ENCODE data around the gene SAC3D1.

The SAC3D1 gene

DNA sequence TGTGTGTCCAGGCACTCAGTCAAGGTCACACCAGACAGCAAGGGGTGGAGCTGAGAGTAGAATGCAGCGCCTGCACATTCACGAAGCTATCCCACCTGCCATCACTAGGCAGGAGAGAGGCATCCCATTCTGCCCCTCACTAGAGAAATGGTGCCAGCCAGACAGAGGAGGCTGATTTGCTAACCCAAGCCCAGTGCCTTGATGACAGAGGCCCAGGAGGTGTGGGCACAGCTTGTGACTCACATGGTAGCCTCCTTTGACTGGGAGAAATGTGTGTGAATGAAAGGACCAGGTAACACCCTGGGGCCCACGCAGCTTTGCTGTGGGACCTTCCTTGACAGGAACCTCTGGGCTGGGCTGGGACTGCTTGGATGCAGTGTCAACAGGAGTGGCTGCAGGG lies 22.5 kb downstream of the SAC3D1 start:
- DNase-seq, result no peak

- DNase-seq, result no peak
Observed at GRCh38 chr11:65064847-65065240, 23.8 kb downstream of the SAC3D1 start.

GRCh38 chr11:65065851-65066250 lies 24.8 kb downstream of the SAC3D1 start:
- DNase-seq, result no peak

GRCh38 chr11:65066315-65066714 lies 25.3 kb downstream of the SAC3D1 start:
- DNase-seq, result no peak

DNA sequence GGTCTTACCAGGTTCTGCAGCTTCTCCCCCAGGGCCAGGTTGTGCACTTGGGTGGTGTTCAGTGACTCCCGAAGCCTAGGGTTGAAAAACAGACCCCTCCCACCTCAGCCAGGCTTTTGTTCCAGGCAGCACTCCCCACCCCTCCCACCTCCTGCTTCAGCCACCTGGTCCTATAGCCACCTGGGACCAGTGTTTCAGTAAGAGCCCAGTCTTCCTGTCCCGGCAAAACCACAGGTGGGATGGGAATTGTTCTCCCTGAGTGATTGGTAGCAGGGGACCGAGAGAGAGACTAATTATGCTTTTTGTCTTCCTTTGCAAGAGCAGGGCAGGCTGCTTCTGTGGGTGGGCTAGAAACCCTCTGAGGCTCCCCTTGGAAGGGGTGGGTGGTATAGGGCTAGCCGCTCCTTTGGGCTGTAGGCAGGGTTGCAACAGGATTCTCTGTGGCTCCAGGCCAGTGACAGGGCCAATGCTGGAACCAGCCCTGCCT lies 25.8 kb downstream of the SAC3D1 start:
- peak; percentile 11 to 58 for DNase-seq

DNA sequence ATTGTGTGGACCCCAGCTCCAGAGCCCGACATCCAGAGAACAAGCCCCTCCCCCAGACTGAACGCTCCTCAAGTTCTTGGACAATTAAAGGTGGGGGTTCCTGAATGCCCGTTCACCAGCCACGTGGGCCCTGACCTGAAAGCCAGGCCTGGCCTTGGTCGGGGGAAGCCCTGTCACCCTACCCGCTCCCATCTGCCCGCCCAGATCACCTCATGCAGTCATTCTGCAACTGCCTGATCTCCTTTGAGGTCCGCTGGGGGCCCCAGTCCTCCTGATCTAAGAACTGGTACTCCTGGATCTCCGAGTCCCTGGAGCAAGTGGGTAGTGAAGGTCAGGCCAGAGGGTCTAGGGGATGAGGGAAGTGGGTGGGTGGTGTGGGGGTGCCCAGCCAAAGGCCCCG lies 26.4 kb downstream of the SAC3D1 start:
- DNase-seq, result no peak

DNA sequence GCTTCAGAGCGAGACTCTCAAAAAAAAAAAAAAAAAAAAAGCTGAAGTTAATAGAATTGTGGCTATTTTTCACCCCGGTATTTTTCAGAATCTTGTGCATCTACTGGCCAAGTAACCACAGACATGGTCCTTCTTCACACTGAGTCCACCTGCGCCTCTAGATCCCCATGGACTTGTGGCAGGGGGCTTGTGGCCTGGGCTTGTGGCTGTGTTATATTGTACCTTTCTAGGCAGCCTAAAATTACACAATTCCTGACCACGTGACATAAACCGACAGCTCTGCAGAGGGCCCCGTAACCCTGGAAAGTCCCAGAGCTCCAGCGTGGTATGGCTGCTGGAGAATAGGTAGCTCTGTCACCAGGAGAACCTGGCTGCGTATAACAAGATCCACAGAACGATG lies 28.2 kb downstream of the SAC3D1 start:
- DNase-seq, result peak in 1 of 2 experiments; percentile 28

- DNase-seq, result no peak
Observed at GRCh38 chr11:65071907-65072630, 31.1 kb downstream of the SAC3D1 start.

DNA sequence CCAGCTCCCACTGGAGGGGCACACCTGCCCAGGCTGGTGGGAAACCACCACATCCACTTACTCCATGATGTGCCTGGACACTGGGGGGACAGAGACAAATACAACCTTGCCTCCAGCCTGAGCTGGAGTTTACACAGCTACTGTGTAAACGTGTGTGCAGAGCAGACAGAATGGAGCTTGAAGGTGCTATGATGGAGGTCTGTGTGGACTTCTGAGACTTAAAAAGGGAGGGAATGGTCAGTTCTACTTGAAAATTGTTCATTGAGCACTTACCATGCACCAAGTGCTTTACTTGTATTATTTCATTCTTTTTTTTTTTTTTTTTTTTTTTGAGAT lies 31.6 kb downstream of the SAC3D1 start:
- no peak for DNase-seq

DNA sequence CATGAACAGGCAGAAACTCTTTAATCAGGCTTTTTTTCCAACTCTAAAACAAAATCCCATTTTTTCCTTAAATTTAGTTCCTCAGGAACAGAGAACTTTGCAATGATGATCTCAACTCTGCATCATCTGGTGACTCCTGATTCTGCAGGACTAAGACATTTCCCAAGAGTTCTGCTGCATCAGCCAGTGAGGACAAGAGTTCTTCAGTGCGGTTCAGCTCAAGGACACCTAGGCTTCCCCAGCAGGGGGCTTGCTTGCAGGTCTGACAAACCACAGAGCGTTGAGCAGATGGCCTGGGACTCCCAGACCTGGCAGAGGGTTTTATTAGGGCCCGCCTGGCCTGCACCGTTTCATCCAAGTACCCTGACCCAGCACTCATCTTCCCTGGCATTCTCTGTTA lies 36.4 kb downstream of the SAC3D1 start:
- DNase-seq, result peak in 1 of 2 experiments; percentile 21

GRCh38 chr11:65078151-65078550 lies 37.1 kb downstream of the SAC3D1 start:
- peak; percentile 28 to 80 for DNase-seq

DNA sequence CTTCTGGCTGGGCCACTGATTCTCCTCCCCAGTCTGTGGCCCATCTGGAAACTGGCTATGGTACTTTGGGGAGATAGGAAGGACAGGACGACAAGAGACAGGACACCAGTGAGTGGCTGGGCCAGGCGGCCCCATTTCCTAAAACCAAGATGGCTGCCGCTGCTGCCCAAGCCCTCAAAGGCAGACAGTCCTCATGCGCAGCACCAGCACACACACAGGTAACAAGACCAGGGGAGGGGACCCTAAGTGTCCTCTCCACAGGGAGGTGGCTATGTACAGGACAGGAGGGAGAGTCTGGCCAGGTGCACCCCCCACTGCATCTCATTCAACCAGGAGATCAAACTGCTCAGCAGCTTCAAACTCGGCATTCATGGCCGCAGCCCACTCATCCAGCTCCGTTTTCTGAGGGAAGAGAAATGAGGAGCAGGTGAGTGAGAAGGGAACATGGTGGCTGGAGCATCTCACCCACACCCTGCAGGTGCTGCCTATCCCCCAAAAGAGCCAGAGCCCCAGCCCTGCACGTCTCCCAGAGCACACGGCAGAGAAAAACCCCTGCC lies 37.9 kb downstream of the SAC3D1 start:
- DNase-seq, result no peak

- no peak for DNase-seq
Observed at GRCh38 chr11:65083134-65083833, 42.3 kb downstream of the SAC3D1 start.

GRCh38 chr11:65083834-65084597 lies 43.0 kb downstream of the SAC3D1 start, which contains the start of the genes CDCA5 and ZFPL1:
CDCA5 (minus strand) TSS chr11:65084040; CDS start chr11:65083978, 62 bp downstream.
ZFPL1 (plus strand) TSS chr11:65084222; CDS start chr11:65084699, 477 bp downstream.
- DNase-seq, result peak; percentile 90 to 98

DNA sequence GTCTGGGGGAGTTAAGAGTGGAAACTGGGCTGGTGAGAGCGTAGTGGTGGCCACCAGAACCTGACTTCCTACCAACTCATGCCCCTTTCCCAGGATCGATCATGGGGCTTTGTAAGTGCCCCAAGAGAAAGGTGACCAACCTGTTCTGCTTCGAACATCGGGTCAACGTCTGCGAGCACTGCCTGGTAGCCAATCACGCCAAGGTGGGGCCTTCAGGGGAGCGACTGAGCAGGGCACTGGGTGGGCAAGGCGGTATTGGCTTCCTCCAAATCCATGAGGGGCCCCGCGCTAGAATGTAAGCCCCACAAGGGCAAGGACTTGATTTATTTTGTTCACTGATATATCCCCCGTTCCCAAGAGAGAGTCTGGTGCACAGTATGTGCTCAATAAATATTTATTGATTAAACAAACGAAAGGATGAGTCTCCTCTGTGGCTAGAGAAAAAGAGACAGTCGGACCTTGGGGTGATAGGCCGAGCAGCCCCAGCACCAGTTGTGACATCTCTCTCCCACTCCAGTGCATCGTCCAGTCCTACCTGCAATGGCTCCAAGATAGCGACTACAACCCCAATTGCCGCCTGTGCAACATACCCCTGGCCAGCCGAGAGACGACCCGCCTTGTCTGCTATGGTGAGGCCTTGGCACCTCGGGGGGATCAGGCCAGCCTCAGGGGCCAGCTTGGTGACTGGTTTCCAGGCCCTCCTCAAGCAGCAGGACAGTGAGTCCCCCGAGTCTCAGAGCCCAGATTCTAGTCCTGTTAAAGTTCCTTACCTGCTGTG lies 43.8 kb downstream of the SAC3D1 start:
- DNase-seq, result no peak

DNA sequence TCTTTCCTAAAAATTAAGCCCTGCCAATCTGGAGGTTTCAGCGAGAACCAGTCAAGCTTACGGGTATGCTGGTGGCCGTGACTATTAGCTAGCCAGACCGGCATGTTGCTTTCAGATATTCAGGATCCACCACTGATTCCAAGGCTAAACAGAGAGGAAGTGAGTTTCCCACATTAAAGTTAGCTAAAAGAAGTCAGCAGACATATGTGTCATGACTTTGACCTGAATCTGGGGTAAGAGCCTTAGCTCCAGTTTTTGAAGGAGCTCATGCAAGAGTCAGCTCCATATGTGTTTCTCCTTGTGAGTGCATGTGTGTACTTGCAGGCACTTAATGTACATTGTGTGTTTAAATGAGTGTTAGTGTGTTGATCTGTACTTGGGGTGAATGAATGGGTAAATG lies 44.4 kb downstream of the SAC3D1 start:
- no peak for DNase-seq

DNA sequence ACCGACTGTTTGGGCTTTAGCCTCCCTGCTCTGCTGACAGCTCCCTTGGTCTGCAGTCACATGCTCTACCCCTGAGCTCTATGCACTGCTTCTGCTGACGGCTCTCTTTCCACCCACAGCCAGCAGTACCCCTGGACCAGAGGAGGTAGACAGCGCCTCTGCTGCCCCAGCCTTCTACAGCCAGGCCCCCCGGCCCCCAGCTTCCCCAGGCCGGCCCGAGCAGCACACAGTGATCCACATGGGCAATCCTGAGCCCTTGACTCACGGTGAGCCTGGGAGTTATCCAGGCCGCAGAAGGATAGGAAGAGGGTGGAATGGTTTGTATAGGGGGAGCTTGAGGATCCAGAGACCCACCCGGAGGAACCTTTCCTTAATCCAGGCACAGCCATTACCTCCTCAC lies 45.8 kb downstream of the SAC3D1 start:
- DNase-seq, result no peak

DNA sequence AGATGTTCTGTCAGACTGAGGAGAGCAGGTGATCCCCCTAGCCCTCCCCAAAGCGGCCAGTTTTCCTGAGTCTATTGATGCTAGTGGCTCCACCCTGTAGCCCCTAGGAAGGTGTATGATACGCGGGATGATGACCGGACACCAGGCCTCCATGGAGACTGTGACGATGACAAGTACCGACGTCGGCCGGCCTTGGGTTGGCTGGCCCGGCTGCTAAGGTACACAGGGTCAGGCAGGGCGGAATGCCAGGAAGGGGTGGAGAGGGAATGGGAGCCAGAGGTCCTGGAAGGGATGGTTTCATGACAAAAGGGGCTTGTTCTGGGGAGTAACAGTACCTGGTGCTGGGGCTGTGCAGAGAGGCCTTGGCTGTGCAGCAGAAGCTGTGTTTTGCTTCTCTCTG lies 46.2 kb downstream of the SAC3D1 start:
- no peak for DNase-seq

DNA sequence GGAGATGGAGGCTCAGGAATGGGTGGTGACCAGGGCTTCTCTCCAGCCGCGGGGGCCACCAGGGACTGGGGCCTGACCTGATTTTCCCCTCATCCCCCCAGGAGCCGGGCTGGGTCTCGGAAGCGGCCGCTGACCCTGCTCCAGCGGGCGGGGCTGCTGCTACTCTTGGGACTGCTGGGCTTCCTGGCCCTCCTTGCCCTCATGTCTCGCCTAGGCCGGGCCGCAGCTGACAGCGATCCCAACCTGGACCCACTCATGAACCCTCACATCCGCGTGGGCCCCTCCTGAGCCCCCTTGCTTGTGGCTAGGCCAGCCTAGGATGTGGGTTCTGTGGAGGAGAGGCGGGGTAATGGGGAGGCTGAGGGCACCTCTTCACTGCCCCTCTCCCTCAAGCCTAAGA lies 46.8 kb downstream of the SAC3D1 start:
- no peak for DNase-seq

DNA sequence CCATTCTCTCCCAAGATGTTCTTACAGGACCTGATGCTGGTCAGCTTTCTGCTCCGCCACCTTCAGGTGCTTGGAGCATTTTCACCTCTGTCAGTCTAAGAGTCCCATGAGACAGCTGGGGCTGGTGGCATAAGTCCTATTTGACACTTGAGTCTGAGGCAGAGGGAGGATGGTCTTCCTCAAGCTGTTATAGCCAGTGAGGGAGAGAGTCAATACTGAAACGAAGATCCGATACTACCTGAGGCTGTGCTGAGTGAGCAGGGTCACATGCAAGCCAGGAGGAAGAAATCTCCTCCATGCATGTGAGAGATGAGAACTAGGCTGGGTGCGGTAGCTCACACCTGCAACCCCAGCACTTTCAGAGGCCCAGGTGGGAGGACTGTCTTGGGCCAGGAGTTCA lies 48.6 kb downstream of the SAC3D1 start:
- DNase-seq, result no peak

- DNase-seq, result no peak
Observed at GRCh38 chr11:65090628-65091027, 49.6 kb downstream of the SAC3D1 start.

Measured in NCI-H526 (cell line).